HT-29 (cell line): ENCODE results near the gene SLC36A2. TPM values are rescaled to one million over a fixed set of nuclear protein-coding genes. Genes with fewer than 3 reads are reported as not detected.
"Not testable (repeated sequence)": the region's sequence is repeated elsewhere in the genome, so short reads cannot be mapped to it uniquely, and the experiment has no call there.

ENCODE experiments used
- DNase-seq: peaks from one replicate; pipeline ENCODE4 v3.0.0-alpha.2; 2015; ENCODE audit warnings: low spot score
- total RNA-seq: library from RNA; depleted of rRNA; stranded (reverse); fragments of >200 nt; shearing (Covaris generic); gene quantifications from 2 replicates; pipeline ENCODE4 v1.2.3, GENCODE V29; 2014; rRNA removed

Gene SLC36A2
- not detected in 2 replicates for total RNA-seq

DNA sequence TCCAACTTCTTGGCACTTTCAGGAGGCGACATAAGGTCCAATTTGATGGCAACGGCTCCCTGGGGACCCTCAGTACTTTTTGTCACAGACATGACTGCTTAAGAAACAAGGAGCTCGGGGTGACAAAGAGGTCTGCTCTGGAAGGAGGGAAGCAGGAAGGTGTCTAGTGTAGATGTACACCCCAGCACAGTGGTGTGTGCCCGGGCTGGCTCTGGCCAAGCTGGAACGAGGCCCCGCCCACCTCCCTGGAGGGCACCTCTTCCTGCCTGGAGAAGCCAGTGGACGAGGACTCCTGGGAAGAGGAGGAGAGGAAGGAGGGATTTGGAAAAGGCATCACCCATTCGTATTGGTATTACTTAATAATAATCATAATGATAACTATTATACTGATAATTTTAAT, at the start of gene SLC36A2:
Gene SLC36A2 (minus strand): TSS at position 191 of the 400 bp plus-strand sequence. CDS start 99 bp downstream, at position 92.
- no peak for DNase-seq

DNA sequence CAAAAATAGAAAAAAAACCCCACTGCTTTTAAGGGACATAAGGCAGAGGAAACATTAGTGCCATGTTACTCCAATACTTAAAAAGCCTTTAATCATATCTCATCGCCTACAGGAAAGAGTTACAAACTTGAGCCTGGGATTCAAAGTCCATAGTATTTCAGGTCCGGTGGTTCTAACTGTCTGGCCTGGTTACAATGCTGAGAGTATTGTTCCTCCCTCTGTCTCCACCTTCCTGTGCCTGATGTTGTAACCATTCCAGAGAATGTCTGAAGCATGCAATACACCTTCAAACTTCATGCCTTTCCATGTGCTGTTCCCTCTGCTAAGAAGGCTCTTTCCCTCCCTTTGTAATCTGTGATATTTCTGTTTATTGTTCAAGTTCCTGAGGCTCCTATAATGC, 41.6 kb upstream of the SLC36A2 start:
- no peak for DNase-seq

DNA sequence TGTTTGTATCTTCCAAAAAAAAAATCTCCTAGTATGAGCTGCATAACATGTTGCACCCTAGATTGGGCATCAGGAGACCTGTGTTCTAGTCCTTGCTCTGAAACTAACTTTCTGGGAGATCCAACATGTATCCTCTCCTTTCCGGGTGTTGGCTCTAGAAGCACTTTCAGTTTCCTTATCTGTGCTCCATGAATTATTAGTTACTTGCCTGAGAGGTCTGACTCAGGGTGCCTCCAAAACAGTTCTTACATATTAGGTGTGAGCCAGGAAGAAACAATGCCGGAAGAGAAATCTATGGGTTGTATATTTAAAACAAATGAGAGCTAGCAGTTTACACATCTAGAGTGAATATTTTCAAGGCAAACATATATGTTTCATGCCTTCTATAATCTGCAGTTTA, 36.7 kb upstream of the SLC36A2 start:
- DNase-seq: no peak

DNA sequence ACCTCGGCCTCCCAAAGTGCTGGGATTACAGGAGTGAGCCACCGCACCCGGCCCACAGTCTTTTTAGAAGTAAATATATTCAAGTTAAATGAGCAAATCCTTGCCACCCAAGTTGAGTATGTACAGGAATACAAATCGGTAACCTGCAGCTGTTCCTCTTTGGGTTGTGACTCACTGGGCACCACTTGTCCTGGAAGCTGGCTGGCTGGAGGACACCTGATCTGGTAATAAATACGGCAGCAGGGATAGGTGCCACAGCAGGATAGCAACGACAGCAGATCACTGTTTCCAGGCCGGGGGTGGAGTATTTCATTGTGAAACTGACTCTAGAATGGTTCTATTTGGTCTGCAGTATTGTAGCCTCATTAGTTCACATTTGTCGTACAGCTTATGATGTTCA, 35.7 kb upstream of the SLC36A2 start:
- no peak for DNase-seq

DNA sequence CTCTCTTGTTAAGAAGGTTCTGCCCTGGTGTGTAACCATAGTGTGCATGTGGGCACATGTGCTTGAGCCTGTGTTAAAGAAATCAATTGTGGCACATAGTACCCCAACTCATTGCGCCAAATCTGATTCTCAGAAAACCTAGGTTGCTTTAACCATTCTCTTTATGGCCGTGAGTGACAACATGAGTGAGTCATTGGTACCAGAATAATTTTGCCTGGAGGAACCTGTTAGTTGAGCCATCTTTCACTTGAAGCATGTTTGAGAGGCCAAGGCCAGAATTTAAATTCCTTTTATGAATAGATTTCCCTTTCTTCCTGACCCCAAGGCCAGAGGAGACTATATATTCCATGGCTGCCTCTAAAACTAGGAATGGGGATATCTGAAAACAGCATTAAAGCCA, 35.2 kb upstream of the SLC36A2 start:
- DNase-seq: no peak

DNA sequence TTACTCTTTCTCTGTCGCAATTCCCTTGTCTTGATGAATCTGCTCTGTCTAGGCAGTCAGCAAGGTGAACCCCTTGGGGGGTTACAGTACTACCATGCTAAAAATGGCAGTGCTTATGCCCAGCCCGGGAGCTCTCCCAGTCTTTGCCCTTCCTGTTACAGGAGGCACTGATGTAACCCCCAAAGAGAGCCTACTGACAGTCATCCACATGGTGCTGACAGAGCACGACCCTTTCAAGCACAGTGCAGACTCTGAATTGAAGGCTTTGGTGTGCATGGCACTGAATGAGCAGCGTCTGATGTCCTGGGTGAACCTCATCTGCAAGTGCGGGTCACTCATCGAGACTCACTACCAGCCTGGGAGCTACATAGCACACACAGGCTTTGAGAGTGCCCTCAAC, 34.5 kb upstream of the SLC36A2 start:
- DNase-seq: no peak

DNA sequence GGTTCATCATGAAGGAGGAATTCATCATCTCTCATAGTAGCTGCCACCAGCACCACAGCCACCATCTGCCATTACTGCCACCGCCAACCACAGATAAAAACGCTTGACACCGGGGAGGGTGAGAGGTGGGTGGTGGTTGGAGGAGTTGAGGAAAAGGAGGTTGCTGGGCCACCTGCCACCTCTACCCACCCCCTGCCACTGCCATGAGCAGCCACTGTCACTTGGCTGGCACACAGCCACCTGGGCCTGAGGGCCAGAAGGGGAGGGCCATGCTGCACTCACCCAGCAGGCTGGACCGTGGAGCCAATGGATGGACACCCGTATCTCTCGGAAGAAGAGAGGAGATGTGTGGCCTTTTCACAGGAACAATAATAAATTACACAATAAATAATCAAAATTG, 31.3 kb upstream of the SLC36A2 start:
- DNase-seq: no peak

DNA sequence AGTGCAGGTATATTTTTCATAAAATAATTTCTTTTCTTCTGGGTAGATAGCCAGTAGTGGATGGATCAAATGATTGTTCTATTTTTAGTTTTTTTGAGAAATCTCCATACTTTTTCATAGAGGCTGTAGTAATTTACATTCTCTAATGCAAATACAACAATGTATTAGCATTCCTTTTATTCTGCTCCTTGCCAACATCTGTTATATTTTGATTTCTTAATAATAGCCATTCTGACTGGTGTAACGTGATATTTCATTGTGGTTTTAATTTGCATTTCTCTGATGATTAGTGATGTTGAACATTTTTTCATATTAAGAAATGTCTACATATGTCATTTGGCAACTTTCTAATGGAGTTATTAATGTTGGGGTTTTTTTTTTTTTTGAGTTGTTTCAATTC, 27.2 kb upstream of the SLC36A2 start:
- DNase-seq: no peak

DNA sequence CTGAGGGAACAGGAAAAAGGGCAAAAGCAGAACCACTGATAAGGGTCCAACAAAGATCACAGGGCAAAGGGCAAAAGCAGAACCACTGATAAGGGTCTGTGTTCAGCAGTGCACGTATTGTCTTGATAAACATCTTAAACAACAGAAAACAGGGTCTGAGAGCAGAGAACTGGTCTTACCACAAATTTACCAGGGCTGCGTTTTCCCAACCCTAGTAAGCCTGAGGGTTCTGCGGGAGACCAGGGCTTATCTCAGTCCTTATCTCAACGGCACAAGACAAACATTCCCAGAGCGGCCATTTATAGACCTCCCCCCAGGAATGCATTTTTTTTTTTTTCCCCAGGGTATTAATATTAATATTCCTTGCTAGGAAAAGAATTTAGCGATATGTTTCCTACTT, 19.7 kb upstream of the SLC36A2 start:
- DNase-seq: not testable (repeated sequence)

DNA sequence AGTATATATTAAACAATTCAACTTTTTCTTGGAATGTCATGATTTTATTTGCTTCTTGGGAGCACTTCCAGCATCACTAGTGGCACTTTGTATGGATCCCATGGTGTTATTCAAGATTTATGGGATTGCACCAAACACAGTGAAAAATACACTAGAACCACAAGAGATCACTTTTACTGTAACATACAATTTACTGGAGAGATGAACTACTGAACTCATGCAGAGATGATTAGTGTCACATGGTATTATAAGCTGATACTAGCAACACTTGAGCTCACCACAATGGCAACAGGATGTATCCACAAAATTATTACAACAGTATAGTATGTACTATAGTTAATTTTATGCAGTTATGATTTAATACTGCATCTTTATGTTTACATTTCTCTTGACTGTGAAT, 16.3 kb upstream of the SLC36A2 start:
- no peak for DNase-seq

DNA sequence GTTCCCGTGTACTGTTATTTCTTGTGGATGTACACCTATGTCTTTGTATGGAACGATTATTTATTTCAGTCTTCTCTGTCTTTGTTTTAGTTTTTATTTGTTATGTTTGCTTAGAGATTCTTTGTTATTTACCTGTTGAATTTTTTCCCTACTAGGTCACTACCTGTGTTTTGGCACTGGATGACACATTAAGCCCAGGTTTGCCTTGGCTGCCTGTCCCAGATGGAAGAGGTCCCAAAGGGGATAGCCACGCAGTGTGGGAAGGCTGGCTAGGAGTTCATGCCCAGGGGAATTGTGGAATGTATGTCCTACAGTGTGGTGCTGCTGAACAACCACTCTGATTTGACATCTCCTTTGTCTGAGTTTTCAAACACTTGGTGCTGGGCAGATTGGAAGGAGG, 15.6 kb upstream of the SLC36A2 start:
- DNase-seq: no peak

DNA sequence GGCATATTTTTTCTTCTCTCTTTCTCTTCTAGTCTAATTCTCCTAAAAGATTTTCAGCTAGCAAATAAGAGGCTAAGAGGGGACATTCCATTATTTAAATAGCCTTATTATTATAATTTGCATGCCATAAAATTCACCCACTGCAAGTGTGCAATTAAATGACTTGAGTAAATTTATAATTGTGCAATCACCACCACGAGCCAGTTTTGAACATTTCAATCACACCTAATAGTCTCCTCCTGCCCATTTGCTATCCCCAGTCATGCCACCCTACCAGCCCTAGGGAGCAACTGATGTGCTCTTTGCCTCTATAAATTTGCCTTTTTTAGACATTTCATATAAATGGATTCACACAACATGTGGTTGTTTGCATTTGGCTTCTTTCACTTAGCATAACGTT, 12.0 kb upstream of the SLC36A2 start:
- no peak for DNase-seq

DNA sequence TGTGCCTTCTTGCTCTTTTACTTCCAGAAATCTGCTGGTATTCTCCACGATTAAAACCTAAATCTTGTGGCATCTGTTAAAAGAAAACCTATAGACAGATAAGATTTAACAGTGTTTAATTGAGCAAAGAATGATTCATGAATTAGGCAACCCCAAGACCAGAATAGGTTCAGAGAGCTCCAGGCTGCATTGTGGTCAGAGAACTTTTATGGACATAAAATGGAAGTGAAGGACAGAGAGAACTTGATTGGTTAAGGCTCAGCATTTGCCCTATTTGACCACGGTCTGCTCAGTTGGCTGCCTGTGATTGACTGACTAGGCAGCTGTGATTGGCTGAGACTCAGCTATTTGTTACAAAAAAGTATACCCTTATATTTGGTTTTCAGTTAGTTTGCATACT, 10.4 kb upstream of the SLC36A2 start:
- DNase-seq: no peak

DNA sequence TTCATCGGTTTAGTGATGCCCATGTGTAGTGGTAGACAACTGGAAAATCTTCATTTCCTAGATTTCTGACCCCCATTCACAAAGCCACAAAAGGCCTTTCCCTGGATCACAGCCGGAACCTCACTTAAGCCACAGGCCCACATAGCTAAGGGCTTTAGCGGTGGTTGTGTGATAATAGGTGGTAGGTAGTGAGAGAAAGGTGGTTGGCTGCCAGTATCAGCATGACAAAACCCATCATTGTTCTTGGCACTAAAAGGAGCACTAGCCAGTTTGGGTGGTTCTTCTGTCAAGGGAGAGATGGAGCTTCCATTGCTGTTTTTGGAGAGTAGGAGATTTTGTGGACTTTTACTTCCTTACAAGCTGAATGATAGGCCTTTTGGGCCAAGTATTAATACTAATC, 9.7 kb upstream of the SLC36A2 start:
- no peak for DNase-seq

DNA sequence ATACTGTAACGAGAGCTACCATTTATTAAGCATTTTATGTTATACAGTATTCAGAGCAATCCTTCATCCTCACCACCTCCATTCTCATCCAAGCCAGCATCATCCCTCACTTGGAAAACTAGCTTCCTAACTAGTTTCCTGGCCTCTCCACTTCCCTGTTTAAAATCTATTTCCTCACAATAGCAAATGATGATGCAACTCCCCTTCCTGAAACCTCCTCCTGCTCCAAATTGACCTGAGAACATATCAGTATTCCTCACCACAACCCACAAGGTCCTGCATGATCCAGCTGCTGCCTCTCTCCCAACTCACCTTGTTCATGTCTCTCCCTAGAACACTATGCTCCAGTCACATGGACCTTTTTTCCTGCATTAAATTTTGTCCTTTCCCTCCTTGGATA, 4.3 kb upstream of the SLC36A2 start:
- no peak for DNase-seq

DNA sequence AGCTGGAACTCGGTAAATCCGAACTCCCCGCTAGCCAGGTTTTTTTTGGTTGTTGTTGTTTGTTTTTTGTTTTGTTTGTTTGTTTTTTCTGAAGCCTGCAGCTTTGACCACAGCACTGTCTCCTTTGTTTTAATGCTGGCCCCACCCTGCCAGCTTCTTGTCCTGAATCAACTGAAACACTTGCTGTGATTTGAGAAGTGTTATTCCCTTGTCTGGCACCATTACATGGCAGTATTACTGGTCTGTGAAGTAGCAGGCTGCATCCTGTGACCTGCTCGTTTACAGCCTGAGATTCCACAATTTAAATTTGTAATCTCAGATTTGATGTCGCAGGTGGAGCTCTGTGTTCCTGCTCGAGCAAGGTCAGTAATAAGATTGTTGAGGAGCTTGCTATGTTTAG, 1.4 kb upstream of the SLC36A2 start:
- DNase-seq: no peak

DNA sequence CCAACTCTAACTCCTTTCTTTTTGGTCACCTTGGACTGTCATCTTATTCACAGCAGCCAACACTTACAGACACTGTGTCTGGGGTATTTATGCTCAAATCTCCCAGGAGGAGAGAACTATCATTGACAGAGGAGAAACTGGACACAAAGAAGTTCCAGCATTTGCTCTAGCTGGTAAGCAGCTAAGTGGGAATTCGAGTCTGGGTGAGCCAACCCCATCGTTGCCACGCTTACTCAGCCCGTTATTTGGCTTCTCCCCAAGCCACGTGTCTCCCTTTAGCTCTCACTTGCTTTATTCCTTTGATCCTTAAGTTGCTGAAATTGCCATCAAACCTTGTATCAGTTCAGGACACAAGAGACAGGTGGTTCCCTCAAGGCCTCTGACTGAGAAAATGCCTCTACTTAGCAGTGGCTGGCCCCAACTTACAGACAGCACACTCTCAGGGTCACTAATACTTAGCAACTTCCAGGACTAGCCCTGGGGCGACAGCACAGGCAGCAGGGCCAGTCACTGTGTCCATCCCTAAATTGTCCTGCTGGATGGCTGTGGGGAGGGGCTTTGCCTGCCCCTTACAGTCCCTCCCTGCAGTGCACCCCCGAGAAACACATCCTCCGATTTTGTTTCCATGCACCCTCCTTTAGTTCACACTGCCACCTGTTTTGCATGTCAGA, 1.4 kb downstream of the SLC36A2 start:
- no peak for DNase-seq

DNA sequence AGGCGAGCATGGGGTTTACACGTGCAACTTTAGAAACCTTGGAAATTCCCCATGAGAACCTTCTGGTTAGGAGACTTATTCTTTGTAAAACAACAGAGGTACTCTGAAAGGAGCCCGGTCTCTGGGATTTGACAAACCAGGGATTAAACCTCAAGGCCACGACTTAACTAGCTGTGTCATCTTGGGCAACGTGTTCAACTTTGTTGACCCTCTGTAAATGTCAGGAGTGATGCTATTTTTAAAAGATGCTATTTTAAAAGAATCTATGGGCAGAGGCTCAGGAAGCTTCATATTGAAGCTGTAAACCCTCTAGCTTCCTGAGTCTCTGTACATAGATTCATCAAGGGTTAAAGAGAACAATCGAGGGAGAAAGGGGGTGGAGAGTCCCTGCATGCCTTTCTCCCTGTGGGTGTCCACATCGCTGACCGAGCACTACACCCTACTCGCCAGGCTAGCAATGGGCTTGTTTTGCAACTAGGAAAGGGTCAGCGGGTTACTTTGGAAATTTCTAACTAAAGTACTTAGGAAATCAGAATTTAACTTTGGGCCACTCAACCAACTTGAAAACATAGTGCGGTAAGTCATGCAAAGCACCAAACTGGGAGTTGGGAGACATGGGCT, 2.1 kb downstream of the SLC36A2 start:
- DNase-seq: no peak

DNA sequence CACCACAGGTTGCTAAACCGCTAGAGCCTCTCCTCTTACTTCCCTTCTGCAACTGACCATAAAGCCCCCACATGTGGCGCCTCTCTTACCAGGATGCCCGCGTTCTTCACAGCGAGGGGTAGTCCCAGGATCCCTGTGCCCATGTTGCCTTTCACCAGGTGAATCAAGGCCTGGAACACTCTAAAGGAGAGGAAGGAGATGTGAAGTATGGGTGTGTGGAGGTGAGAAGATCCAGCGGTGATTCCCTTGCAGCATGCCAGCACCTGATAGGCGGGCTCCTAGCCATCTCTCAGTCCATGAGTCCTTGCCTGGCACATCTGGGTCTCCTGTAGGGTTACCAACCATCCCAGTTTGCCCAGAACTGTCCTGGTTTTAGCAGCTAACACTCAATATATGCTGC, 3.3 kb downstream of the SLC36A2 start:
- no peak for DNase-seq

DNA sequence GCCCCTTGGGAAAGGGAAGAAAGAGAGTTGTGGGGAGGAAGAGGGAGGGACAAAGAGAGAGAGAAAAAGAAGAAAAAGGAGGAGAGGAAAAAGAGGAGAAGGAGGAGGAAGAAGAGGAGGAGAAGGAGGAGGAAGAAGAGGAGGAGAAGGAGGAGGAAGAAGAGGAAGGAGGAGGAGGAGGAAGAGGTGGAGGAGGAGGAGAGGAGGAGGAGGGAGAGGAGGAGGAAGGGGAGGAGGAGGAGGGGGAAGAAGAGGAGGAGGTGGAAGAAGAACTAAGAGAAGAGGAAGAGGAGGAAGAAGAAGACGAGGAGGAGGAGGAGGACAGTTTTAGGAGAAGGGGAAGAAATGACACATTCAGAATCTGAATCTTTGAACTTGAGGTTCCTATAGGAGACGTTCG, 7.4 kb downstream of the SLC36A2 start:
- DNase-seq: no peak

DNA sequence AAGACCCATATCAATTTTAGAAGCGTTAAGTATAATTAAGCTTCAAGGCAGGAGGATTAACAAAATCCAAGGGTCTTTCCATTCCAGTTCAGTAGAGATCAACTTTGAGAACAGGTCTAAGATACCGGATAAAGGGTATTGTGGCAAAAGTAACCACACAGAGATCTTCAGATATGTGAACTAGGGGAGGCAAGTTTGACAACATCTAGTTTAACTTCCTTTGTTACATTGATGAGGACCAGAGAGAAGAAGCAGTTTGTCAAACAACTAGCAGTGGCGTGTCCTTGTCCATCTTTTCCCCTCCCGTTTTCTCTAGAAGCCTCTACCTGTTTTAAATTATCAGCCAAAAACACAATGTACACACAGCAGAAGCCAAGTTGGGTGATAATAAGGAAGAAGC, 8.6 kb downstream of the SLC36A2 start:
- no peak for DNase-seq

DNA sequence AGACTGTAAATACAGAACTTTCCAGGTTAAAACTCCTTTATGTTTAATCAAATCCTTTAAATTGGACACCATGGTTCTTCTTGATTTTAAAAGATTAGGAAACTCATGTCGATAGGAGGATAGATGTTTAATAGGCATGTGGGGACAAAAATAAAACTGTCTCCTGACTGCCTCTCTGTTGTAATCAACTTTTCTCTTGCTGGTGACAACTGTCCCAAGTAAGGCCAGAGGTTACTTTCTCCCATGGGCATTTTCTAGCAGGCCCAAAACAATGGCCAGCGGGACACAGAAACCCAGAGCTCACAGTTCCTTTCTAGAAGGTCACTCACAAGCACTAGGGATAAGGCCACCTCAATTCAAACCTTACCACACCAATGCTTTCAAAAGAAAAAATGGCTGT, 14.5 kb downstream of the SLC36A2 start:
- DNase-seq: no peak

DNA sequence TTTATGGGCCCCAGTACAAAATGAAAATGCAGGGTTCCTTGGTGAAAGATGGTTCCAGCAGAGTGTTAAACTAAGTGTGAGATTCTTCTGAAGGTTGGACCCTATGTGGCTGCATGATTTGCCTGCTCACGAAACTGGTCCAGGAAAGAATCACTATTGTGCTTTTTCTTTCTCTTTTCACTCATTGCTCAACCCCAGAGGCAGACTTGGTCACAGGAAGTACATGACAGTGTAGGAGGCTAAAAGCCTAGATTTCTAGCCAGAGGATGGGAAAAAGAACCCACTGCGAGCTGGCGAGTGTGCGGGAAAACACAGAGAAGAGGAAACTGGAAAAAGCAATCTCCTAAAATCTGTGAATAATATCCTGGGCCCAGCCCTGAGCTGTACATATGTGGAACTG, 18.6 kb downstream of the SLC36A2 start:
- DNase-seq: no peak

DNA sequence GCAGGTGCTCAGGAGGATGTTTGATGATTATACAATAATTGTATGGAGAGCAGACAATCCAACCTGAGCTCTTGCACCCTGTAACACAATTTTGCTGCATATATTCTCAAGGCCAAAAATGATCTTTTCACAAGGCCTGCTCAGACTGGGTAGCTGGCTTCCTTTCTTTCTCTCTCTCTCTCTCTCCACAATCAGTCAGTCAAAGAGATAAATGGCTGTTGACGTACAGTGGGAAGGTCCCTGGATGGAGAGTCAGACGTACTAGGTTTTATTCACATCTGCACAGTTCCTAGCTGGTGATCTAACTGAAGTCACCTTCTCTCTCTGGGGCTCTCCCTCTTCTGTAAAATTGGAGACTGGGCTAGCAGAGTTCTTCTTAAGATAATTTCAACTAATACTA, 19.8 kb downstream of the SLC36A2 start:
- DNase-seq: no peak
